Fibroblast of skin of left biceps (primary cell): ENCODE data around the gene CTAG1A.
"Not testable (repeated sequence)": the region's sequence is repeated elsewhere in the genome, so short reads cannot be mapped to it uniquely, and the experiment has no call there.

ENCODE experiments used
- DNase-seq, 2 experiments: peaks; one replicate each; pipeline ENCODE4 v3.0.0-alpha.2; 2013; ENCODE audit warnings: low read depth in 2 of 2

The CTAG1A gene

GRCh38 chrX:154613586-154613985 is 28.7 kb downstream of the CTAG1A start:
- not testable (repeated sequence) for DNase-seq

GRCh38 chrX:154619182-154619581 is 34.2 kb downstream of the CTAG1A start, which contains the start of gene CTAG1B:
TSS of gene CTAG1B (minus strand) at chrX:154619282. CDS start at chrX:154619218, 64 bp downstream.
- not testable (repeated sequence) for DNase-seq

- DNase-seq: not testable (repeated sequence)
Observed at GRCh38 chrX:154620767-154621414, 36.0 kb downstream of the CTAG1A start.

- DNase-seq: not testable (repeated sequence)
Observed at GRCh38 chrX:154628960-154629359, 44.0 kb downstream of the CTAG1A start.

GRCh38 chrX:154630949-154631348 is 46.0 kb downstream of the CTAG1A start:
- DNase-seq: not testable (repeated sequence)

GRCh38 chrX:154633661-154634060 is 48.7 kb downstream of the CTAG1A start:
- DNase-seq: not testable (repeated sequence)
